GM12801 (cell line): ENCODE measurements around the gene STKLD1.

Experiments
- TF ChIP-seq, protein P1 (sequence below): IDR thresholded peaks from one replicate; pipeline ENCODE4 v1.5.1; 2011; ENCODE audit warnings: control low read depth; ENCODE audit not compliant: insufficient read length; ENCODE audit errors: extremely low read depth

The STKLD1 gene

DNA sequence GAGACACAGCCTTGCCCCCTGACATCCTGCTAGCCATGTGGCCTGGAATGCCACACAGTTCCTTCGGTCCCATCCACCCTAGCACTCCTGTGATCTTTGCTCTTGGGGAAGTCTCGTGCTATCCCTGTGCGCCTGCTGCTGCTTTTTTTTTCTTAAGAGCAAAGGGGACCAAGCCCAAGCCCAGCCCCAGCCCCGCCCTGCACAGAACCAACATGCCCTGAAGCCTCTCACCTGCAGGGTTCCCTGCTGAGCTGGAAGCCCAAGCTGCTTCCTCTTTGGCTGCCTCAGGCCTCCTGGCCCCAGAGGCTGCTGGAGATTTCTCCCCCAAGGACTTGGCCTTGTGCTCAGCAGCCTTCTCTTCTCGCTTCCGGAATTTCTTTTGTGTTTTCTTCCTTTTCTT is 42.0 kb upstream of the STKLD1 start:
- TF ChIP-seq, protein P1, sequence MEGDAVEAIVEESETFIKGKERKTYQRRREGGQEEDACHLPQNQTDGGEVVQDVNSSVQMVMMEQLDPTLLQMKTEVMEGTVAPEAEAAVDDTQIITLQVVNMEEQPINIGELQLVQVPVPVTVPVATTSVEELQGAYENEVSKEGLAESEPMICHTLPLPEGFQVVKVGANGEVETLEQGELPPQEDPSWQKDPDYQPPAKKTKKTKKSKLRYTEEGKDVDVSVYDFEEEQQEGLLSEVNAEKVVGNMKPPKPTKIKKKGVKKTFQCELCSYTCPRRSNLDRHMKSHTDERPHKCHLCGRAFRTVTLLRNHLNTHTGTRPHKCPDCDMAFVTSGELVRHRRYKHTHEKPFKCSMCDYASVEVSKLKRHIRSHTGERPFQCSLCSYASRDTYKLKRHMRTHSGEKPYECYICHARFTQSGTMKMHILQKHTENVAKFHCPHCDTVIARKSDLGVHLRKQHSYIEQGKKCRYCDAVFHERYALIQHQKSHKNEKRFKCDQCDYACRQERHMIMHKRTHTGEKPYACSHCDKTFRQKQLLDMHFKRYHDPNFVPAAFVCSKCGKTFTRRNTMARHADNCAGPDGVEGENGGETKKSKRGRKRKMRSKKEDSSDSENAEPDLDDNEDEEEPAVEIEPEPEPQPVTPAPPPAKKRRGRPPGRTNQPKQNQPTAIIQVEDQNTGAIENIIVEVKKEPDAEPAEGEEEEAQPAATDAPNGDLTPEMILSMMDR, result no peak

DNA sequence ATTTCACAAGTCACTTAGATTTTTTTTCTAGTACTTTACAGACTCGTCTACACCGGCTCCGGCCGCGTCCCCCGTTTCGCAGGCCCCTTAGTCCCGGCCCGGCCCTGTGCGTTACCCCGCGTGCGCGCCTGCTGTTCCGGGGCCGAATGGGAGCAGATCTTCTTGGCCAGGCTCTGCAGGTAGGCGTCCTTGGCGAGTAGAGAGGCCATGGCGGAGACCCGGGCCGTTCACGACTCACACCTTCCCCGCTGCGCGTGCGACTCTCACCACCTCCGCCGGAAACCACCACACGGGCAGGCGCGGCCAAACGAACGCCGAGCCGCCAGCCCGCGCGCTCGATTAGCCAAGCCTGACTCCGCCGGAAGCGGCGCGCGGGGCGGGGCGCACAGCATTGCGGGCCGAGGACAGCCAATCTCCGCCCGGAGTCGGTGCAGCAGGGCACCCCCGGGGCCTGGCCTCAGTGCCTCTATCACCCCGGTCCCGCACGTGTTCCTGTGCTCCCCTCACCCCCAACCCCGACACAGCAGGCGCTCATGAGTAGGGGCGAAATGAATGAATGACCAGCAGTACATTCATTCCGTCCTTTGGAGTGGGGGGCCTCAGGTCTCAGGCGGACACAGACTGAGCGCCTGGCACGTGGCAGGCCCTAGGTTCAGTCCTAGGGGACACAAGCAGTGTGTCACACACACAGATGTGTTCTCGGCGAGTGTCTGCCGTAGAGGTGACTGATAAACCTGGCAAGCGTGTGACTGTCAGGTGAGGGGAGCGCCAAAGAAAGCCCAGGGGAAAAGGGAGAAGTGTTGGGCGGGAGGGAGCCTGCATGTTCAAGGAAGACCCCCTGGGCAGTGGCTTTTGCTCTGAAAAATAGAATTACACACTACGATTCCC is 40.0 kb upstream of the STKLD1 start, which contains the start of gene SURF6:
SURF6 (minus strand) TSS at position 265 of the 888 bp plus-strand sequence; CDS start at position 209, 56 bp downstream.
- TF ChIP-seq, protein P1, result no peak

DNA sequence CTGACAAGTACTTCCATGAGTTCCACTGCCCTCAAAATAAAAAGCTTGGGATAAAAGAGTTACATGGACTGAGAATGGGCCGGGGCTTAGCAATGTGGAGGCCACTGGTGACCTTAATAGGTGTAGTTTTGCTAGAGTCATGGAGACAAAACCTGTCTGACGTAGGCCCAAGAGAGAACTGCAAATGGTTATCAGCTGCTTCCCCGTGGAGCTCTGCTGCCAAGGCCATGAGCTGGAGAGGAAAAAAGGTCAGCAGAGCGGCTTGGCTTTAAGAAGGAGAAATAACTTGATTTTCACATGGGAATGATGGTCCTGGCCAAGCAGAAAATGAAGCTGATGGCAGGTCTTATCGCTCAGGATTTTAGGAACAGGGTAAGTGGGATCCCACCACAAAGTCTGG is 36.5 kb upstream of the STKLD1 start:
- TF ChIP-seq, protein P1, result no peak

DNA sequence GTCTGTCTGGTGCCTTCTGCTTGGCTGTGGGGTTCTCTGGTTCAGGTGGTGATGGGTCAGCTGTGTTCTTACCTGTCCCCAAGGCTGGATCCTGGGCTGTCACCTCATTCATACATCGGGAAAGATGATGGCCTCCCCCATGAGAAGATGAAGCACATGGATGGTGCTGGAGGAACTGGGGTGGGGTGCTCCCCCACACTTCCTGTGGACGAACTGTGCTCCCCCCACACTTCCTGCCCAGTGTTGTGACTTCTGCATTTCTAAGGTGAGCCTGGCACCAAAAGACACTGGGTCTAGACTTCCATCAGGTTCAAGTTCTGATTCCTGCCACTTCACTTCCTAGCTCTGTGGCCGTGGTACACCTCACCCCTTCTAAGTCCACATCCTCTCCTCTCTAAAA is 35.9 kb upstream of the STKLD1 start:
- TF ChIP-seq, protein P1, result no peak

DNA sequence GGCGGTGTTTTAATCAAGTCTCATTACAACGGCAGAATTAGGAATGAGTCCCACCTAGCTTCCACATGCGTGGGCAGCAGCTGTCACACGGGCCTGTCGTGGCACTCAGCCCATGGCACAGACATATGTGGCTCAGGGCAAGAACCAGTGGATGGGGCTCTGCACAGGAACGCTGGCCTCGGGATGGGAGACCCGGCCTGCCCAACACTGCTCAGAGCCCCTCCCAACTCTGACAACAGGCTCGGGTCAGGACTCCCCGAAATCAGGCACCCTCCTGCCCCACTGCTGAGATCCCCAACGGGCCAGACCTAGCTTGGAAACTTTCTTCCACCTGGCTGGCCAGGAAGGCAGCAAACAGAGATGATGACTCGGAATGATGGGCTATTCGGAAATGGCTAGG is 35.2 kb upstream of the STKLD1 start:
- TF ChIP-seq, protein P1, result no peak

DNA sequence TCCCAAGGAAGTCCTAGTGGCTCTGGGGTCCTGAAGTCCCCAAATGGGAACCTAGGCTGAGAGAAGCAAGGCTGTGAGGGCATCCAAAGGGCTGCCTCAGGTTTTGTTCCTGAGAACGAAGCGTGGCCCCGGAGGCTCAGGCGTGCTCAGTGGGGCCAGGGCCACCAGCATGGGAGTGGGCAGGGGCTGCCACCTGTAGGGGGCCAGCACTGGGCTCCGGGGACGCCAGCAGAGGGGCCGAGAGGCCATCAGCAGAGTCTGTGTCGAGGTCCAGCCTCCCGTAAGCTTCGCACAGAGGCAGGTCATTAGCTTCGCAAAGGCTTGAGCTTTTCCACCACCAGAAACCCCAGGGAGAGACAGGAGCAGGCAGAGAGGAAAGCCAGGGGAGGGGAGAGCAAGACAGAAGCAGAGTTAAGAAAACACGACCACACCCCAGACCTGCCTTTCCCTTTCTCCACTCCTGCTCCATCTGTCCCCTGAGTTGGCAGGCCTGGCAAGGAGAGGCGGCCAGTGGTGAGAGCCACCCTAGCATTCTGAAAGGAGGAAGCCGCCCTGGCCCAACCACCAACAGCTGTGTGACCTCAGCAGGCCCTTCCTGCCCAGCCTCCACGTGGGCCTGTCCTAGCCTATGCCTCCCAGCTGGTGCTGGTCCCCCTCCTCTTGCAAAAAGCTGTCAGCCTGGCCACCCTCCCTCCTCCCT is 34.6 kb upstream of the STKLD1 start:
- TF ChIP-seq, protein P1, result no peak

DNA sequence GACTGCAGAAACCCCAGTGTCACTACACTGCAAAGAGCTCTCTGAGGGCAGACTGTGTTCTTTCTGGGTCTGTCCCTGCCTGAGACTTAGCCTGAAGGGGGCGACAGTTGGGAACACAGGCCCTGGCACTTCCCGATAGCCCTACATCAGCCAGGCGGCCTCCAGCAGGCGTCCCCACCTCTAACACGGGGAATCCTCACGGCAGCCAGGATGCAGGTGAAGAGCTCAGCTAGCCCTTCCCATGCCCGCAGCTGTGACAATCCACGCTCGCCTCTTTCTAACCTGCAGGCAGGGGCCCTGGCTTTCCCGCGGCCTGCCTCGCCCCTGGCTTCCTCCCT is 34.1 kb upstream of the STKLD1 start:
- TF ChIP-seq, protein P1, result no peak
